ENCODE data around the gene BICC1. TPM values are rescaled to one million over a fixed set of nuclear protein-coding genes. Genes with fewer than 3 reads are reported as not detected.

The BICC1 gene
- total RNA-seq, 1 experiment from 2014 or later = not detected

GRCh38 chr10:58775960-58776567, 263.4 kb downstream of the BICC1 start:
- ChIA-PET RAD21 (ENCODE audit: low non-redundant PET in 1 of 2, low total read pairs in 2 of 2, uncharacterized antibody in 2 of 2, unreplicated experiment in 2 of 2) (no interaction called here), CTCF (no interaction called here), POLR2A (no interaction called here)
- no peaks in the 10 kb centered on the region for H3K79me2 ChIP-seq (ENCODE audit: insufficient read depth, low read length)
- H3K9me3 ChIP-seq (ENCODE audit: control insufficient read depth in 1 of 2, insufficient read depth in 1 of 2, low read depth in 1 of 2, low read length in 2 of 2) = no peaks in the 10 kb centered on the region
- no peak overlapping the region for H2AFZ ChIP-seq (ENCODE audit: low read depth, low read length, poor library complexity, severe bottlenecking)
- no peaks in the 10 kb centered on the region for H4K20me1 ChIP-seq (ENCODE audit: insufficient read depth)
- no peak overlapping the region for H3K4me3 ChIP-seq (replicated peaks in 1 of 2; ENCODE audit: low read depth in 1 of 2, low read length in 2 of 2)
- H3K9me2 ChIP-seq (ENCODE audit: insufficient read depth) = no peaks in the 10 kb centered on the region
- no peaks in the 10 kb centered on the region for H3K27me3 ChIP-seq (ENCODE audit: insufficient read depth, low read length)
- TF ChIP-seq RAD21 (IDR thresholded peaks at IDR 0.05; ENCODE audit: low read depth) = no peak
- TF ChIP-seq ZFX (IDR thresholded peaks at IDR 0.05) = no peak
- no peak for TF ChIP-seq CTCF (IDR thresholded peaks at IDR 0.05 in 2 of 3, conservative IDR thresholded peaks at IDR 0.05 in 1 of 3; ENCODE audit: borderline replicate concordance in 1 of 3, insufficient read depth in 1 of 3, low read depth in 2 of 3, low read length in 2 of 3)
- TF ChIP-seq FOSL1 (IDR thresholded peaks at IDR 0.05; ENCODE audit: low read depth) = no peak
- no peak for TF ChIP-seq TCF7L2 (IDR thresholded peaks at IDR 0.05; ENCODE audit: borderline replicate concordance, extremely low read depth, insufficient read depth, insufficient read length)
- TF ChIP-seq POLR2AphosphoS5 (IDR thresholded peaks at IDR 0.05; ENCODE audit: low read depth, low read length) = no peak
- no peak for TF ChIP-seq CBX3 (IDR thresholded peaks at IDR 0.05; ENCODE audit: low read depth)
- no peak for TF ChIP-seq ATF3 (IDR thresholded peaks at IDR 0.05)
- no peaks in the 10 kb centered on the region for H3K36me3 ChIP-seq (ENCODE audit: control insufficient read depth in 1 of 2, insufficient read depth in 2 of 2, low read length in 2 of 2)
- H3K4me1 ChIP-seq (ENCODE audit: control insufficient read depth in 1 of 2, insufficient read depth in 2 of 2, low read length in 2 of 2) = no peaks in the 10 kb centered on the region
- DNase-seq (ENCODE audit: low read depth, low spot score) = no peak
- ATAC-seq = no peak
- H3K4me2 ChIP-seq (ENCODE audit: low read length) = no peak overlapping the region
- H3K9ac ChIP-seq (ENCODE audit: low read length) = no peak overlapping the region
- no TSS peak for BruUV-seq (replicated peaks)
- no peak overlapping the region for H3K27ac ChIP-seq (ENCODE audit: low read depth, low read length)
- intact Hi-C loops (cut with micrococcal nuclease) = no loop called here
